HG03159 (cell line): ENCODE data around the gene PKLR.
A peak's percentile ranks its signal among the peaks of the same experiment; 100 is the strongest.

Source experiments
- ATAC-seq: cut with Tn5 transposase; IDR thresholded peaks from one replicate; pipeline ENCODE4 v1.9.1; 2021; ENCODE audit warnings: mild to moderate bottlenecking, moderate library complexity; ENCODE audit not compliant: unreplicated experiment

Gene PKLR

DNA sequence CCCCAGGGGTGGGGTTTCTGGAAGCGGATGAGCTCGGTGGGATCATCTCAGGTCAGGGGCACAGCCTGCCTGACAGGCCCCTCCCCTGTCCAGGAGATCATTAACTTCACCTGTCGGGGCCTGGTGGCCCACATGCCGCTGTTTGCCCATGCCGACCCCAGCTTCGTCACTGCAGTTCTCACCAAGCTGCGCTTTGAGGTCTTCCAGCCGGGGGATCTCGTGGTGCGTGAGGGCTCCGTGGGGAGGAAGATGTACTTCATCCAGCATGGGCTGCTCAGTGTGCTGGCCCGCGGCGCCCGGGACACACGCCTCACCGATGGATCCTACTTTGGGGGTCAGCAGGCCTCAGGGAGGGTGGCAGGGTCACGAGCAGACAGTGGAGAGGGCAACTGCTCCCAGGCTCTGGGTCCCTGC, 15.6 kb downstream of the PKLR start:
- no peak for ATAC-seq

DNA sequence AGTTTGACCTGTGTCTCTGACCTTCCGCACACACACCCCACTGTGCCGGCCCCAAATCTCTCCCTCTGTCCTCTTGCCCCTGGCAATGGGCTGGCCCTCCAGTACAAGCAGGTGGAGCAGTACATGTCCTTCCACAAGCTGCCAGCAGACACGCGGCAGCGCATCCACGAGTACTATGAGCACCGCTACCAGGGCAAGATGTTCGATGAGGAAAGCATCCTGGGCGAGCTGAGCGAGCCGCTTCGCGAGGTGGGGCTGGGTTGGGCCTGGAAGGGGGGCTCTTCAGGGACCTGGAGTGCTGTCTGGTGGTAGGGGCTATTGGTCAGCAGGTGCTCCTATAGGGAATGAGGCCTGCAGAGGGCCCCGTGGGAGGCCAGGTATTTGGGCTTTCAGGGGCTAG, 16.2 kb downstream of the PKLR start:
- no peak for ATAC-seq

- ATAC-seq, result no peak
Observed at GRCh38 chr1:155284476-155284875, 16.8 kb downstream of the PKLR start.

GRCh38 chr1:155282488-155283091, 18.6 kb downstream of the PKLR start:
- ATAC-seq, result no peak

GRCh38 chr1:155279268-155279667, 22.0 kb downstream of the PKLR start:
- ATAC-seq, result no peak

- ATAC-seq, result no peak
Observed at GRCh38 chr1:155278689-155279160, 22.5 kb downstream of the PKLR start.

- no peak for ATAC-seq
Observed at GRCh38 chr1:155277902-155278688, 23.1 kb downstream of the PKLR start.

GRCh38 chr1:155277070-155277901, 24.0 kb downstream of the PKLR start, which contains the start of gene HCN3:
Gene HCN3 (plus strand): TSS chr1:155277463. CDS start chr1:155277591, 128 bp downstream.
- peak; percentile 58 for ATAC-seq

DNA sequence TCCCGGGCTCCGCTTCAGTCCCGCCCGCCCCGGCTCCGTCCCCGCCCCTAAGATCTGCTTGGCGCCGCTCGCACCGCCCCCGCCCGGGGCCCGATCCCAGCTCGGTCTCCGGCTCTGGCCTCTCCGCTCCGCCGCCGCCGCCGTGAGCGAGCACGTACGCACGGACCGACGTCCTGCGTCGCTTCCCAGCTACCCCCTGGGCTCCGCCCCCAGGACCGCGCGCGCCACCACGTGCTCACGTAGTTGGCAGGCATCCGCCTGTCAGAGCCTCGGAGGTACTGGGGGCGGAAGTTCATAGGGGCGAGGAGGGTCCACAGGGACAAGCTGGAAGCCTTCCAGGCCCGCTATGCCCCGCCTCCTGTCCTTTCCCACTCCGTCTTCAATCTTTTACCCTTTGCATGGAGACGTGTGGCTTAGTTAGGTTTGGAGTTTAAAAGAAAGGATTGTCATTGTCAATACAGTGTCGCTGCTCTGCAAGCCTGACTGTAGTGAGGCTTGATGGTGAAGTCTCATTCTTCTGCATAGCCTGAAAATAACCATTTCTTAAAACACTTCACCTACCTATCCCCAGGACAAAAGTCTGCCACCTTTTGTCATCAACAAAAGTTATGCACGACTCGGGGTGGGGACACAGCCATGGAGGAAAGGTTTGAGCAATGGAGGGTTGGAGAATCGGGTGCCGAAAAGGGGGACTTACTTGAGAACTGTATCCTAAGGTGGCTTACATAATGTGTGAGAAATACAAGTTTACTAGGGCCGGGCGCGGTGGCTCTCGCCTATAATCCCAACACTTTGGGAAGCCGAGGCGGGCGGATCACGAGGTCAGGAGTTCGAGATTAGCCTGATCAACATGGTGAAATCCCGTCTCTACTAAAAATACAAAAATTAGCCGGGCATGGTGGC, 27.6 kb downstream of the PKLR start, which contains the start of gene CLK2:
Gene CLK2 (minus strand): TSS at position 162 of the 903 bp plus-strand sequence. CDS start 2,527 bp downstream, outside the sequence.
- ATAC-seq, result peak; percentile 71

DNA sequence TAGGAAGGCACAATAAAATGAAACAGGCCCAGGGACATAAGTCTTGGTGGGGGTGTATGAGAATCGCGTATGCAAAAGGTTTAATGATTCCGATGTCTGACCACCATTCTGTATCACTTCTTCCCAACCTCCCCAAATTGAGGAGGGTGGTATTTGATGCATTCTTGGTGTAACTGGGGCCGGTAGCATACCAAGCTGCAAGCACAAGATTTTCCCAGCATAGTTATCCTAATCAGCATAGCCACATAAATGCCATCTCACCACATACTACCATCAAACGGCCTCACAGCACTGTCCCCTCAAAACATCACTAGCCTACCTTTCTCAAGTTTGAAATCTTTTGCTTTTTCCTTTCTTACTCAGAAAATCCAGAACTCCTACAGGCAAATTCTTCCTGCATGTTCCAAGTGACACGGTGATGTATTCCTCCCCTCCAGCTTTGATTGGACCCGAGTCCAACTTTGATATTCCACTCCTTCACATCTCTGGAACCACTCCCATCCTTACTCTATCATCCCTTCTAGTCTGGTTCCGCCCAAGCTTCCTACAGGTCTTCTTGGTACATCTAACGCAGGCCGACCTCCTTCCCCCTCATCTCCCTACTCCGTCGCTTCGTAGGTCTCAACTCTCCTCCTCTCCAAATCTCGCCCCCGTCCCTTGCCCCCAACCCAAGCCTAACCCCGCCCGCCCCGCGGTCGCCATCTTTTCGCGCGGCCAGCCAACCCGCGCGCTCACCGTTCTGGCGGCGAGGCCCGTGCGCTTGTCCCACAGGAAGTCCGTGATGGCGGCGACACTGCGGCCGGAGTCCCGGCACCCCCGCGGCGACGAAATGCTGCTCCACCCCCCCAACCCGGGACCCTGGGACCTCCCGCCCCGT, 28.5 kb downstream of the PKLR start:
- ATAC-seq, result no peak

- no peak for ATAC-seq
Observed at GRCh38 chr1:155269381-155269780, 31.9 kb downstream of the PKLR start.

DNA sequence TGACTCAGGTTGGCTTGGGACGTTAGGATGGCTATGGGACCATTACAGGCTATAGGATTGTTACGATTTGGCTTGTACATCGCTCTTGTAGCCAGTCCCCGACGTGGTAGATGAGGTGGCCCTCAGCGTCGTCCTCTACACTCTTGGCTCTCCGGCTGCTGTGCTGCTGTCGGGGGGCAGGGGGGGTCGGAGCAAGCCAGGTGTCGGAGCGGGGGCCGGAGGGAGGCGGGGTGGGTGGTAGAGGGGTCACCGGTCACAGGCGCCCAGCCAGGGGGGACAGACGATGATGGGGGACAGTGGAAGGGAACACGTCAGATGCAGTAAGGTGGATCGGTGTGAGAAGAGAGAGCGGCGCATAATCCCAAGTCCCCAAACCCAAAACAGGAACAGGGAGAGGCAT, 32.6 kb downstream of the PKLR start:
- ATAC-seq, result no peak

- no peak for ATAC-seq
Observed at GRCh38 chr1:155267373-155267772, 33.9 kb downstream of the PKLR start.

DNA sequence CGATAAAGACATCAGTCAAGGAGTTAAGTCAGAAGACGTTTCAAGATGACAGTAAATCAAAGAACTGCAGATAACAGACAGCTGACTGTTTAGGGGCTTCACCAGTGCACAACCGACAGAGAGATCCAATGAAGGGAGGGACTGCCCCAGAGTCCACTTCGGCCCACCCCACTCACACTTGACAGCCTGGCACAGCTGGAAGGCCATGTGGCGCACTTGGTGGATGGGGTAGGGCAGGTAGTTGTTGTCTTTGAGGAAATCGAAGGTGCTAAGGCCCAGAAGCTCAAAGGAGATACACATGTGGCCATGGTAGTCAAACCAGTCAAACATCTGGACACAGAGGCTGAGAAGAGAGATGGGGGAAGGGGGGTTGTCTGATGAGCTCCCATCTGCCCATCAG, 34.7 kb downstream of the PKLR start:
- no peak for ATAC-seq

- ATAC-seq, result no peak
Observed at GRCh38 chr1:155263067-155263466, 38.2 kb downstream of the PKLR start.

DNA sequence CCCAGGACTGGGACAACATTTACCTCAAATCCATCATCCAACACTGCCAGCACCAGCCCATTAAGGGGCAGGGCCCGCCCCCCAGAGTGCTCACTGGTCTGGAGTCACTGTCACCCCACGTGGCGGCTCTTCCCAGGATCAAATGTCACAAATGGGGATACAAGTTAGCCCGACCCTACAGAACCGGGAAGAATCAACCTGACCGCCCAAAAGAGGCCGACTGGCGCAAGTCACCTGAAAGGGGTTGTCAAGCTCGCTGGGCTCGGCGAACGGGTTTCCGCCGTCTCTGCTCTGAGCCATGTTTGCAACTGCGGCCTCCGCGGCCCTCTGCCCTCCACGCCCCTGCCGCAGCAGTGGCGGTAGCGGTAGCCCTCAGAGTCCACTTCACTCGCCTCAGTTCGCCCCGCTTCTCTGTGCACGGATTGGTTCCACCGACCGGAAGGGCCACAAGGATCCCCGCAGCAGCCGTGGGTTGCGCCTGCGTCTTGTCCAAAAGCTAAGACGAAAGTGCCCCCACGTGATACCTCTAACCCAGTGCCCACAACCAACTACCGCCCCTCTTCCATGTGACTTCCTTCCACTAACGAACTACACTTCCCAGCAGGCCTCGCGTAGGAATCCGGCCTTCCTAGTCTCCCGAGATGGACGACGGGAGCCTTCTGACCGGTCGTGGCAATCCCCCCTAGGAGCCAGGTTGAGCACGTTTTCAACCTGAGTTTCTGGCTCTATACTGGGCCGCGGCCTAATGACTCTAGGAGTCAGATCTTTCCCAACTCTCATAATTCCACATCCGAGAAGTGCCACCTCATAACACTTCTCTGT, 39.2 kb downstream of the PKLR start, which contains the start of gene SCAMP3:
Gene SCAMP3 (minus strand): TSS at position 509 of the 822 bp plus-strand sequence. CDS start 209 bp downstream, at position 300.
- peak; percentile 90 for ATAC-seq

- no peak for ATAC-seq
Observed at GRCh38 chr1:155261493-155261851, 39.8 kb downstream of the PKLR start.

DNA sequence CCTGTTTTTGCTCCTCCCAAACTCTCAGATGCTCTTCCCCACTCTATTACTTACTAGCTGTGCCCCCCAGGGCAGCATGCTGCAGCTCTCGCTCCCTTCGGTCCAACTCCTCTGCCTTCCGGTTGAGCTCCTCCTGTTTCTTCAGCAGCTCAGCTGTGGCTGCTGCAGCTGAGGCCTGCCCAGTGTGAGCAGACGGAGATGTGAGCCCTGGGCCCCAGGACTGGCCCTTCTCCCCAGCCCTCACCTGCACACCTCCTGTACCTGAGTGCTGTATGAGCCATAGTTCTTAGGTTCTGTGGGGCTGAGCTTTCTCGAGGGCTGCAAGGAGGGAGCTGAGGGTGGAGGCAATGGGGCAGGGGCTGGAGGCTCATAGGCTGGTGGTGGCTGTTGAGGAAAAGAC, 41.0 kb downstream of the PKLR start:
- ATAC-seq, result no peak
